Fibroblast of lung (primary cell): ENCODE data around the gene ISL1. TPM values are rescaled to one million over a fixed set of nuclear protein-coding genes. Genes with fewer than 3 reads are reported as not detected.
A peak's percentile ranks its signal among the peaks of the same experiment; 100 is the strongest.

ENCODE experiments used
- DNase-seq, 2 donors: peaks; one replicate each; pipeline versions ENCODE4 v3.0.0 to v3.0.0-alpha.2; 2010; ENCODE audit warnings: low read depth in 2 of 2
- H2AFZ ChIP-seq: 2 replicates; pipeline ENCODE4 v1.5.1; 2012; ENCODE audit warnings: low read length, control low read depth, inconsistent platforms
- H3K27ac ChIP-seq: 2 replicates; pipeline ENCODE4 v1.5.1; 2011; ENCODE audit warnings: low read length, control low read depth; ENCODE audit not compliant: insufficient read depth
- H3K27me3 ChIP-seq: 2 replicates; pipeline ENCODE4 v1.5.1; 2011; ENCODE audit warnings: mild to moderate bottlenecking, low read length; ENCODE audit not compliant: control insufficient read depth, insufficient read depth
- H3K36me3 ChIP-seq: 2 replicates; pipeline ENCODE4 v1.5.1; 2011; ENCODE audit warnings: low read length; ENCODE audit not compliant: control insufficient read depth, insufficient read depth
- H3K4me1 ChIP-seq: 2 replicates; pipeline ENCODE4 v1.5.1; 2011; ENCODE audit warnings: low read length; ENCODE audit not compliant: control insufficient read depth, insufficient read depth; ENCODE audit errors: extremely low read depth
- H3K4me2 ChIP-seq: 2 replicates; pipeline ENCODE4 v1.5.1; 2011; ENCODE audit warnings: low read length, control low read depth; ENCODE audit not compliant: insufficient read depth; ENCODE audit errors: extremely low read depth
- H3K4me3 ChIP-seq, 4 experiments: fragments of 200-600 bp in 1 of 4; sonication (generic) in 1 of 4; replicated peaks in 1 of 4; 2 replicates each; pipeline ENCODE4 v1.5.1; 2011 to 2016; ENCODE audit warnings: low read length in 4 of 4, low read depth in 3 of 4, mild to moderate bottlenecking in 3 of 4, control low read depth in 2 of 4, inconsistent platforms in 1 of 4, mixed read lengths in 1 of 4; ENCODE audit not compliant: insufficient read depth in 1 of 4; ENCODE audit errors: control extremely low read depth in 1 of 4
- H3K79me2 ChIP-seq: 2 replicates; pipeline ENCODE4 v1.5.1; 2012; ENCODE audit warnings: mild to moderate bottlenecking, low read length, inconsistent platforms; ENCODE audit not compliant: control insufficient read depth, insufficient read depth
- H3K9ac ChIP-seq: 2 replicates; pipeline ENCODE4 v1.5.1; 2011; ENCODE audit warnings: mild to moderate bottlenecking, low read length, control low read depth; ENCODE audit not compliant: insufficient read depth
- H3K9me3 ChIP-seq: 2 replicates; pipeline ENCODE4 v1.5.1; 2012; ENCODE audit warnings: low read depth, low read length; ENCODE audit not compliant: control insufficient read depth, insufficient read depth
- H4K20me1 ChIP-seq: 2 replicates; pipeline ENCODE4 v1.5.1; 2011; ENCODE audit warnings: low read length; ENCODE audit not compliant: control insufficient read depth, insufficient read depth; ENCODE audit errors: extremely low read depth
- EZH2 ChIP-seq: IDR thresholded peaks from 2 replicates; pipeline ENCODE4 v1.5.1; 2012; ENCODE audit warnings: low read length, control low read depth, mild to moderate bottlenecking; ENCODE audit errors: missing control alignments
- polyA plus RNA-seq, 2 donors: library from polyadenylated mRNA; depleted of rRNA in 1 of 2; stranded (reverse) in 1 of 2; unstranded in 1 of 2; fragments of >200 nt; gene quantifications; 2 replicates each; pipeline ENCODE4 v1.2.1, GENCODE V29; 2011 to 2012; ENCODE audit warnings: missing spikeins in 1 of 2
- total RNA-seq: library from RNA; depleted of rRNA; stranded (reverse); fragments of >200 nt; gene quantifications from 2 replicates; pipeline ENCODE4 v1.2.1, GENCODE V29; 2014
- TF ChIP-seq, protein P1 (sequence below), 2 donors: IDR thresholded peaks in 1 of 2; conservative IDR thresholded peaks in 1 of 2; 1 replicate in 1 of 2; 2 replicates in 1 of 2; pipeline ENCODE4 v1.5.1; 2011 to 2012; ENCODE audit warnings: low read length in 2 of 2, control low read depth in 1 of 2, inconsistent platforms in 1 of 2, low read depth in 1 of 2, mild to moderate bottlenecking in 1 of 2

ISL1 gene
- total and polyA plus RNA-seq, 2 donors (not counting 1 experiment from before 2014, with no cell fraction given) = 0.07 TPM; not detected in 1

DNA sequence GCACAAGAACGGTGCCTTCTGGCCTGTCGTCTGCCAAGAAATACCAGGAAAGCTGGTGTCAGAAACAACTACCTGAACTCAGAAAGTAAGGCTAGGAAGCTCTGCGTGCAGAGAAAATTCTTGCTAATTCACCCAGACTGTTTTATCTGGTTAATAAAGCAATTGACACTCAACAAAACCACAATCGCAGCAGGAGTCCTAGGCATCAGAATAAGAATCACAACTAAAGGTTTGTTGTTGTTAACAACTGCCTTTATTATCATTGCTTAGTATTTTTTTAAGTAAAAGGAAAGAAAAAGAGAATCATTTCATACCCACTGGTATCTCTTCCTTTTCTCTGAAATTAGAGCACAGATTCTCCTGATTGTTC is 3.9 kb upstream of the ISL1 start:
- no peak overlapping the region for H3K4me2 ChIP-seq
- no peak overlapping the region for H2AFZ ChIP-seq
- H3K9me3 ChIP-seq = no peaks in the 10 kb centered on the region
- H3K4me3 ChIP-seq = no peak overlapping the region
- no peak for DNase-seq
- no peak overlapping the region for H3K27ac ChIP-seq
- TF ChIP-seq, protein P1, sequence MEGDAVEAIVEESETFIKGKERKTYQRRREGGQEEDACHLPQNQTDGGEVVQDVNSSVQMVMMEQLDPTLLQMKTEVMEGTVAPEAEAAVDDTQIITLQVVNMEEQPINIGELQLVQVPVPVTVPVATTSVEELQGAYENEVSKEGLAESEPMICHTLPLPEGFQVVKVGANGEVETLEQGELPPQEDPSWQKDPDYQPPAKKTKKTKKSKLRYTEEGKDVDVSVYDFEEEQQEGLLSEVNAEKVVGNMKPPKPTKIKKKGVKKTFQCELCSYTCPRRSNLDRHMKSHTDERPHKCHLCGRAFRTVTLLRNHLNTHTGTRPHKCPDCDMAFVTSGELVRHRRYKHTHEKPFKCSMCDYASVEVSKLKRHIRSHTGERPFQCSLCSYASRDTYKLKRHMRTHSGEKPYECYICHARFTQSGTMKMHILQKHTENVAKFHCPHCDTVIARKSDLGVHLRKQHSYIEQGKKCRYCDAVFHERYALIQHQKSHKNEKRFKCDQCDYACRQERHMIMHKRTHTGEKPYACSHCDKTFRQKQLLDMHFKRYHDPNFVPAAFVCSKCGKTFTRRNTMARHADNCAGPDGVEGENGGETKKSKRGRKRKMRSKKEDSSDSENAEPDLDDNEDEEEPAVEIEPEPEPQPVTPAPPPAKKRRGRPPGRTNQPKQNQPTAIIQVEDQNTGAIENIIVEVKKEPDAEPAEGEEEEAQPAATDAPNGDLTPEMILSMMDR (conservative IDR thresholded peaks at IDR 0.05 in 1 of 2, IDR thresholded peaks at IDR 0.05 in 1 of 2; ENCODE audit: low read depth in 1 of 2, low read length in 2 of 2) = no peak
- TF ChIP-seq EZH2 = no peak
- no peaks in the 10 kb centered on the region for H3K36me3 ChIP-seq
- no peak overlapping the region for H3K9ac ChIP-seq
- H3K79me2 ChIP-seq = no peaks in the 10 kb centered on the region
- H4K20me1 ChIP-seq = no peaks in the 10 kb centered on the region
- peaks cover 23% of the 10 kb centered on the region for H3K27me3 ChIP-seq
- H3K4me1 ChIP-seq = no peaks in the 10 kb centered on the region

DNA sequence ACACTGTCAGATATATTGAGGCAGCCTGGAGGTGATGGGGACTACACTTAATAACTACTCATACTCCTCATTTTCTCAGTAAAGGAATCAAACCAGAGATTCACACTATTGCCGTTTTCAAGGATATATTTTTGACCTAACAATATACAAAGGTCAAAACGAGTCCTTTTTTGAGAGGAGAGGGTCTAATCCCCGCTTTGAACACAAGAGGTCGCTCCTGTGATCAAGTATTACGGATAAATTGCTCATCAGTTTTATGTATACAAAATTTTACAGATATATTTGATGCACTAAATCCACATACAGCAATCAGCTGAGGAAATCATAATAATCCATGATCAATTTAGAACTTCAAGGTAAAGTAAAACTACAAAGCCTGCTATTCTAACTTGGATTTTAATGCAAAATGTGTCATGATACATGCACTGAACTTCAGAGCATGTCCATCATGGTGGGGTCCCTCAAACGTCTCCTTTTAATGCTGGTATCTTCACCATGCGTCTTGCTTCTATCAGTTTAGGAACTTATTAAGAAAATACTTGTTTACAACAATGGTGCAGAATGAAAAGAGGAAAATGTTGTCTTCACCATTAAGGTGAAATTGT is 2.5 kb upstream of the ISL1 start:
- H3K79me2 ChIP-seq = no peaks in the 10 kb centered on the region
- H3K9ac ChIP-seq = no peak overlapping the region
- H2AFZ ChIP-seq = no peak overlapping the region
- no peak overlapping the region for H3K4me3 ChIP-seq
- no peaks in the 10 kb centered on the region for H4K20me1 ChIP-seq
- H3K4me2 ChIP-seq = no peak overlapping the region
- H3K27ac ChIP-seq = no peak overlapping the region
- no peaks in the 10 kb centered on the region for H3K36me3 ChIP-seq
- DNase-seq = peak in 1 of 2 donors; percentile 36
- H3K4me1 ChIP-seq = no peaks in the 10 kb centered on the region
- no peaks in the 10 kb centered on the region for H3K9me3 ChIP-seq
- no peak for TF ChIP-seq EZH2
- TF ChIP-seq, protein P1 (conservative IDR thresholded peaks at IDR 0.05 in 1 of 2, IDR thresholded peaks at IDR 0.05 in 1 of 2; ENCODE audit: low read depth in 1 of 2, low read length in 2 of 2) = peak; percentile 43 to 72
- peaks cover 25% of the 10 kb centered on the region for H3K27me3 ChIP-seq

DNA sequence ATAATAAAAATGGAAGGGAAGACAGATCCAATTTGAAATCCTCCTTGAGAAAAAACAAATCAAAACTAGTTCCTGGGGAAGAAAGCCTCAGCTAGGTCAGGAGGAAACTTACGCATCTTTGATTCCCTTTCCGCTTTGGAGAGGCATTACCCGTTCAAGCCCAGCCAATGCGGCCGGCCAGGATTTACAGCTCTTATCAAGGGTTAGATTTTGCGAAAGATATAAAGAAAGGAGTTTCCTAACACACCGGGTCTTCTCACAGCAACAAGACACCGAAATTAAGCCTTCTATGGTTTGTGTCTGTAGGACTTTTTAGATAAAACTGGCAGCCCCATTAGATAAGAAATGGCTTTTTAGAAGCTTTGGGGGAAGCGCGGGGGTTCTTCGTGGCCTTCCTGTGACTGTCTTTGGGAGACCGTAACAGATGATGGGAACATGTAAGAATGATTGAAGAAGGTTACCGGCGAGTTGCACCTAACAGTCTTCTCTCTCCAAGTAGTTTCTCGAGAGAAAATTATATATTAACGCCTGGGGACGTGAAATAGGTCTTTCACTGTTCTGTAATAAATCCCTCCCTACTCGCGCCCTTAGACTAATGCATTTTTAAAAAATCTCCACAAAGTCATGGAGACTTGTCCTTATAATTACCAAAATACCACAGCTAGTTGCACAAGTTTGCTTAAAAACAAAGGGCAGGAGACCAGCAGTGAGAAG is 1.3 kb upstream of the ISL1 start:
- no peak overlapping the region for H3K27ac ChIP-seq
- H2AFZ ChIP-seq = no peak overlapping the region
- no peak overlapping the region for H3K9ac ChIP-seq
- TF ChIP-seq EZH2 = no peak
- TF ChIP-seq, protein P1 (conservative IDR thresholded peaks at IDR 0.05 in 1 of 2, IDR thresholded peaks at IDR 0.05 in 1 of 2; ENCODE audit: low read depth in 1 of 2, low read length in 2 of 2) = no peak
- peak overlapping the region in 1 of 4 experiments; percentile 43 for H3K4me3 ChIP-seq
- no peaks in the 10 kb centered on the region for H3K4me1 ChIP-seq
- H4K20me1 ChIP-seq = no peaks in the 10 kb centered on the region
- no peaks in the 10 kb centered on the region for H3K79me2 ChIP-seq
- peak overlapping the region; percentile 18 for H3K4me2 ChIP-seq
- no peak for DNase-seq
- H3K9me3 ChIP-seq = no peaks in the 10 kb centered on the region
- peaks cover 25% of the 10 kb centered on the region for H3K27me3 ChIP-seq
- H3K36me3 ChIP-seq = no peaks in the 10 kb centered on the region
